CD4-positive, alpha-beta T cell treated with Interleukin-6 at 100 ng/mL for 8 hours (primary cell): ENCODE data around the gene DARS1.
"Not testable (repeated sequence)": the region's sequence is repeated elsewhere in the genome, so short reads cannot be mapped to it uniquely, and the experiment has no call there.

Experiments used
- DNase-seq: peaks from one replicate; pipeline ENCODE4 v3.0.0-alpha.2; 2020; ENCODE audit warnings: mixed read lengths, low spot score

DARS1 gene

DNA sequence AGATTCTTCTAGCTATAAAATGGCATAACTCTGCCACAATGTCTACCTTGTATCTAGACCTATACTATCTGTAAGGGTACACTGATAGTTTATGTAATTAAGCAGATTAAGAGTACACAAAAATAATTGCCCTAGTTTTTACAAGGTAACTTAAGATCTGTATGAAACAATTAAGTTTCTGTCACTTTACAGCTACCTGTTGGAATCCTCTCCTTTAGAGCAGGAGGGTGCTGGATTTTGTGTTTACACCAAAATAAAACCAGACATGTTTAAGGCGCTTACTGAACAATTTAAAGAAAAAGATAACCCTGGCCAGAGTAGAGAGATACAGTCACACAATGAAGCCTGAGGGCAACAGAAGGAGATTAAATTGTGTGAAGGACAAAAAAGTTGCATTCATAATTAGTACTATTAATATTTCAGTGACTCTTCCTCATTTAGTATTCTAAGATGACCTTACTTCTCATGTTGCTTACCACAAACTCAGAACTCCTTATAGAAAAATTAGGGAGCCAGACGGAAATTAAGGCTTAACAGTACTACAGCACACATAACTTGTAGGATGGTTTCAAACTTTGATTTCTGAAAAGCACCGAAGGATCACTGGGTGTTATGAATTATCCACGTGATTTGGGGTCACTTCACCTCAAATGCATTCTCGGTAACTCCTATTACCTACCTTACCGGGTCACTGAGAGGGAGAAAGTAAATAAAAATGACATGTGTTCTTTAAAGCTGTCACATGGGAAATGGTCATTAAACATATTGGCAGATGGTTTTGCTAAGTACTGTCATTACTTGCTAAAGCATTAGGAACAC is 1.0 kb downstream of the DARS1 start:
- DNase-seq: no peak

DNA sequence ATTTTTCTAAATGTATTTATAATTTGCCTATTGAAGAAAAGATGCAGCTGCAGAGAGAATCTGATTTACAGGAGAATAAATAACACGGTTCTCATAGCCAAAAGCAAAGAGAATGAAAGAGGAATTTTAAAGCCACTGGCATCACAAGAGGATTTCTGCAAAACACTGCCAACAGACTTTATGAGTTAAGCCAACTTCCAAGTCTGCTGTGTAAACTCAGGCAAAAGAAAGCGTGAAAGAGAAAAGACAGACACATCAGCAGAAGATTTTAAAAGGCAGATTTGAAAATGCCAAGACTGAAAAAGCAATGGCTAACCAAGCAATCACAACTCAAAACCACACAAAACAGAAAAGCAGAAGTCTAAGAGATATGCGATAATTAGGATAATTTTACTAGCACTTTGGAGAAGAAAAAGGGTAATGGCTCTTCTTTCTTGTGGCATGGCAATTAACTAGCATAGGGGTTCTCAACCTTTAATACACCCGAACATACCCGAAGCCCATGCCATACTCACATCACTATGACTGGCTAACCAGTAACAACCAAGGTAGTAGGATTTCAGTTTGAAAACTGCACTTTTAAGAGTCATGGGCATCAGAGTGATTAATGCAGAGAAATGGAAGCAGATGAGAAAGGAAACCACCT is 4.9 kb downstream of the DARS1 start:
- DNase-seq: no peak

DNA sequence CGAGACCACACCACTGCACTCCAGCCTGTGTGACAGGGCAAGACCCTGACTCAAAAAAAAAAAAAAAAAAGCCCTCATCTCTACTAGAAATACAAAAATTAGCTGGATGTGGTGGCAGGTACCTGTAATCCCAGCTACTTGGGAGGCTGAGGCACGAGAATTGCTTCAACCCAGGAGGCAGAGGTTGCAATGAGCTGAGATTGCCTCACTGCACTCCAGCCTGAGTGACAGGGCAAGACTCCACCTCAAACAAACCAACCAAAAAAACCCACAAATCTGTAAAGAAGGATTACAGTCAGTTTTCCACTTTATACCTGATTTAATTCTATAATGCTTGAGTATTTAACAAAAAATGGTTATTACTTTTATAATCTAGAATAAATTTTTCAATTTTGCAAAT is 9.7 kb downstream of the DARS1 start:
- DNase-seq: no peak

DNA sequence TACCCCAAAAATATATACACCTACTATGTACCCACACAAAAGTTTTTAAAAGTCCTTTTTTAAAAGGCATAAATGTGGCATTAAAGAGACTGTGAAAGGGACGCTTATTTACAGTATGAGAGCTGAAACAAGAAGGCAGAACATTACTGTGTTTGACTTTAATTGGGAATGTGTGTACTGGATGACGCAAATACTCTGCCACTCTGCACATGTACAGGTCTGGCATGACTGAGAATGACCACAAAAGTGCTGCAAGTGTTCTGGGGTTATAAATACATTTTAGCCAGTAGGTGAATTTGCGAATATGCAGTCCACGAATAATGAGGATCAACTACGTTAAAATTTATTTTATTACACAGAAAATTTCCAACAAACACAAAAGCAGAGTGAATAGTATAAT is 11.4 kb downstream of the DARS1 start:
- DNase-seq: no peak

DNA sequence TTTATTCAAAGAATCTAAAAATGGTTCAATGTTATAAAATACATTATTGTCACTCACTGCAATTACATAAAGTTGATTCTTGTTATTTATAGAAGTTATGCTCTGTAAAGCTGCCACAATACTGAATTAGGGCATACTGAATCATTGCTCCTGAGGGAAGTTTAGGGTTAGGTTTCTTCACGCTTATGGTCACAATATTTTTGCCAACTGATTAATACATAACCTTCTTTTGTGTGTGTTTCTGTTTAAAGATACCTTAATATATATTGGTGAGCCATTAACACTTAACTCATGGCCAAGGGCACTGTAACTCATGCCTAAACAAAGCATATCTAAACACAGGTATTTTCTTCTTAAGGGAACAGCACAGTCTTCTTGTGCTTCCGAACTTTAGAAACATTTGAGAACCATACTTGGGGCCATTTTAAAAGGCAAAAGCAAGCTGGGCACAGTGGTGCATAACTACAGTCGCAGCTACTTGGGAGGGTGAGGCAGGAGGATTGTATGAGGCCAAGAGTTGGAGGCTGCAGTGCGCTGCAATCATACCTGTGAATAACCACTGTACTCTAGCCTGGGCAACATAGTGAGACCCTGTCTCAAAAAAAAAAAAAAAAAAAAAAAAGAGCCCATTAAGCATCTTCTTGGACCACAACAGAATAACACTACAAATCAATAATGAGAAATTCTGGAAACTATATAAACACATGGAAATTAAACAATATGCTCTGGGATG is 15.6 kb downstream of the DARS1 start:
- DNase-seq: no peak

DNA sequence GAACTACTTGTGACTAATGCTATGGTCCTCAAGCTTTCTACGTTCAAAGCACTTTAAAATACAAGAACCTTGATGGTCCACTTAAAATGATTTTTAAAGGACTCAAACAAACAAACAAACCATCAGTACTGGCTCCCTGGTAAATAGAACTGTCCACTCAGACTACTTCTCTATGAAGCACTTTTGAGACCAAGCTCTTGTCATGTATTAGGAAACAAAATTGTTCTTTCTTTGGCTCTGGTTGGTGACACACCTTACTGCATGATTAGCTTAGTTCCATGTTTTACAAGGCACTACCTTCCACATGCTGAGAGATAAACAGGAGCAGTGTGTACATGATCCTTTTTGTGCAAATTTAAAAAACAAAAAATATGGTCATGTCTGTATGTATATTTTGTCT is 19.7 kb downstream of the DARS1 start:
- no peak for DNase-seq

DNA sequence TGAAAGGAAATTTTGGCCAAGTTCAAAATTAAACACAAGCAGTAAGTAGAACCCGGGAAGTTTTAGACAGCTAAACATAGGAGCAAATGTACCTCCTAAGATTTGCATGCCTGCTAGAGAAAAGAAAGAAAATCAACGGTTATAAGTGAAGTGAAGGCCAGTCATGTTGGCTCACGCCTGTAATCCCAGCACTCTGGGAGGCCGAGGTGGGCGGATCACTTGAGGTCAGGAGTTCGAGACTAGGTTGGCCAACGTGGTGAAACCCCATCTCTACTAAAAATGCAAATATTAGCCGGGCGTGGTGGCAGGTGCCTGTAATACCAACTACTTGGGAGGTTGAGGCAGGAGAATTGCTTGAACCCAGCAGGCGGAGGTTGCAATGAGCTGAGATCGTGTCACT is 21.0 kb downstream of the DARS1 start:
- not testable (repeated sequence) for DNase-seq

DNA sequence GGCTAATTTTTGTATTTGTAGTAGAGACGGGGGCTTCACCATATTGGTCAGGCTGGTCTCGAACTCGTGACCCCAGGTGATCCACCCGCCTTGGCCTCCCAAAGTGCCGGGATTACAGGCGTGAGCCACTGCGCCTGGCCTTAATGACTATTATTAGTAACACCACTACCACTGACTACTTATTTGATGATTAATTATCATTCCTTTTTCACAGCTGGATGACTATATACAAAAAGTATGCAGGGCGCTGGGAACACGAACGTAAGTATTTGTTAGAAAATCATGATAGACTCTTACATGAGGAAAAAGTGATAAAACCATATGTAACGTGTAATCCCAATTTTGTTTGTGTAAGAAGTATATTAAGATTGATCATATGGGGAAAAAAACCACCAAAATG is 21.6 kb downstream of the DARS1 start:
- DNase-seq: no peak

DNA sequence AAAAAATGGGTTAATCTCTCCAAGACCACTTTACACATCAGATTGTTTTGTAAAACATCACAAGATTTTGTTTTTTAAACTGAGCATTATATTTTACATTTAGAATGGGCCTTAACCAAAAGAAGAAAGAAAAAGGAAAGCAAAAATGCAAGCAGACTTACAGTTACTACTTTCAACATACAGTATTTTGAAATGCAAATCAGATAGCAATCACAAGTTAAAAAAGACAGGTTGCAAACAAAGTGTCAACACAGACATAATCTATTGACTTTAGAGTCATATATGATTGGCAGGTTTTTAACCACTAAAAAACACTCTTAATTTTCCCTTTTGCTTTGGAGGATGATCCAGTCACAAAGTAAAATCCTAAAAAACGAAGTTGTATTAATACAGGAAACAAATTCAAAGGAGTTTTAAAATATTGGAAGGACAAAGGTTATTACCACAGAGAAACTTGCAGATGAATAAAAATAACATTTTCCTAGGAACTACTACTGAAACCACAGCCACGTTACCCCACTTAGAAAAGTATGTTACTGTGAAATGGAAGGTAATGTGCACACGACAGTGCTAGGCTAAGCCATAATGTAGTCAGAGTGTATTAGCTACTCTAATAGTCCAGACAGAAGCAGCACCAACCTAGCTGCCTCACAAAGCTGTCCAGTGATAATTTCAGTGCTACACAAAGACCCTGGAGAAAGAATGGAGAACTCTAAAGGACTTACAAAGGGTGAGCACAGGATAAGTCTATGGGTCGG is 22.9 kb downstream of the DARS1 start:
- DNase-seq: no peak

DNA sequence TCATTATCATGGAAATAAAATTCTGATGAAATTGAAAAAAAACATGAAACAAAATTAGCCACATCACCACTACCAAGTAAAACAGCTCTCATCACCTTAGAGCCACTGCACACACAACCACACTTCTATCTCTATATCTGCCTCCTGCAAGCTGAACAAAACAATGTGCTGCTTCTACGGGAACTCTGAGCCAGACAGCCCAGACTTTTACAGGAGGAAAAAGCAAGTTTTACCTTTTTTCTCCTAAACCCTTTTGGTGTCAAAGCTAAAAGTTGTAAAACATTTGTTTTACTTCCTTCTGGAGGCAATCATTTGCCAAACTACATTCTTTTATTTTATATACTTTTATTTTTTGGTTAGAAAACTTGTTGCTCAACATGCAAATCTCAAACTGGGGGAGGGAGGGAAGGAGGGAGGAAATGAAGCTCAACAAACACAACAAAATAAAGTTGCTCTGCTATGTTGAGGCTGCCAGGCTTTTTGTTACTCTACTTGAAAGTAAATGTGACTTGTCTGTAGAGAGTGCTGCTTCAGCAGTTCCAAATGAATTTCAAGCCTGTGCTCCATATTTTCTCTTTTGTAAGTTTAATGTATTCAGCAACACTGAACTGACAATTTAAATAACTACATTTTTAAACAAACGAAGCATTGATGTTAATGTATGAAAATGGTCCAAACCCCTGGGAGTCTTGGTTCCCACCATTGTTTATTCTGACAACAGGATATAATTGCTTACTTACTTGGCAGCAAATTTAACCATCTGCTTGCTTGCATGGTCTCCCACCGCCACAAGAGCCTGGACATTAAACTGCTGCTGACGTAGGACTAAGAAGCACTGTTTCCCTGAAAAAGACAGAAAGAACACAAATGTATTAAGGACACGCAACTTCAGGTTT is 24.5 kb downstream of the DARS1 start:
- peak; percentile 58 for DNase-seq

DNA sequence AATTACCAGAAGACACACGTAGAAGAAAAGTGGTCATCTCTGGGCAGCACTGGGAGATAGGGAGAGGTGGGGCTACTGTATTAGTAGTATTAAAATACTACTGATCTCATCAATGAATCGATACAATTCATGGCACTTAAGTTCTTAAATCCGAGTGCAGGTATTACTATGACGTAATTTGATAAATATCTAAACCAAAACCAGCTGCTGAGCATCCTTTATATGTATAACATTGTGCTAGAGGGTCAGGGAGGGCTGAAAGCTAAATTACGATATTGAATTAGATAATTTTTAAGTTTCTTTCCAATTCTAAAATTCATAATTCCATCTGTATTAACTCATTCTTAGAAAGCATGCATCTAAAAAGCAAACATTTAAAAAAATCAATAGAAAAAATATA is 25.3 kb downstream of the DARS1 start:
- no peak for DNase-seq

DNA sequence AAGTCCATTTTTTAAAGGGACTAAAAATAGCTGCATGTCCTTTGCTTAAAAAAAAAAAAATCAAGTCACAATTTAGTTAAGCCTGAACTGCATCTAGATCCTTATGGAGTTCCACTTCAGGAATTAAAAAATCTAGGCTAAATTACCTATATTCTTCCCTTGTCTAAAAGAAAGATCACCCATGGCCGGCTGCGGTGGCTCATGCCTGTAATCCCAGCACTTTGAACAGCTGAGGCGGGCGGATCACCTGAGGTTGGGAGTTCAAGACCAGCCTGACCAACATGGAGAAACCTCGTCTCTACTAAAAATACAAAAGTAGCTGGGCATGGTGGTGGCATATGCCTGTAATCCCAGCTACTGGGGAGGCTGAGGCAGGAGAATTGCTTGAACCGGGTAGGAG is 26.5 kb downstream of the DARS1 start:
- not testable (repeated sequence) for DNase-seq

DNA sequence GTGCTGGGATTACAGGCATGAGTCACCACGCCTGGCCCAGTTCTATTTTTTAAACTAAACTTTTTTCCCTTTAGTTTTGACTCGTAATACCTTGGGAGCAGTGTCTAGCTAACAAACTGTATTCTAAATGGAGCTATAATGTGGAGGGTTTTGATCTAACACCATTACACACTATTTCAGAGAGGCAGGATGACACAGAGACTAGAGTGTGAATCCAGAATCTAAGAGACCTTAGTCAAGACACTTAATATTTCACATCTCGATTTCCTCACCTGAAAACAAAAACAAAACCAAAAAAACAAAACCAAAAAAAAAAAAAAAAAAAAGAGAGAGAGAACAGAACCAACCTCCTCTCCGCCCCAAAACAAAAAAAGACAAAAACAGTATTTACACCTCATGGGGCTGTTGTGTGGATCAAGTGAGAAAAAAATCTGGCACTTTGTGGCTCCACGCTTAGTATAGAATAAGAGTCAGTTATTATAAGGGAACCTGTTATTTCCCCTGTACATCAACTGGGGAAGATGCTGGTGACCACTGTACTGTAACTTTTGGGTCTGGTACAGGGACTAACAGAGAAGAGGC is 31.3 kb downstream of the DARS1 start:
- DNase-seq: peak; percentile 11

DNA sequence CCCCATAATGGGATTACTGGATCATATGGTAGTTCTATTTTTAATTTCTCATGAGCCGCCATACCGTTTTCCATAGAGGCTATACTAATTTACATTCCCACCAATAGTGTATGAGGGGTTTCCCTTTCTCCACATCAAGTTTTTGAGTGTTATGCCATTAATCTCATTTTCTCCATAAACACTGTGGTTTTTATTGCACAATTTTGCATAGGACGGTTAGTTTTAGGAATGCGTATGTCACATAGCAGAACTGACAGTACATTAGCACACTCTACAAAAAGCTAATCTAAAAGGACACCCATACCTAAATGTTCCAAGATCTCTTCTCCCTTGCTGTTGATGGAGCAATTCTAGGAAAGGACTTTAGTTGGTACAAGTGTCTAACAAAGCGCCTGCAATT is 32.5 kb downstream of the DARS1 start:
- no peak for DNase-seq

DNA sequence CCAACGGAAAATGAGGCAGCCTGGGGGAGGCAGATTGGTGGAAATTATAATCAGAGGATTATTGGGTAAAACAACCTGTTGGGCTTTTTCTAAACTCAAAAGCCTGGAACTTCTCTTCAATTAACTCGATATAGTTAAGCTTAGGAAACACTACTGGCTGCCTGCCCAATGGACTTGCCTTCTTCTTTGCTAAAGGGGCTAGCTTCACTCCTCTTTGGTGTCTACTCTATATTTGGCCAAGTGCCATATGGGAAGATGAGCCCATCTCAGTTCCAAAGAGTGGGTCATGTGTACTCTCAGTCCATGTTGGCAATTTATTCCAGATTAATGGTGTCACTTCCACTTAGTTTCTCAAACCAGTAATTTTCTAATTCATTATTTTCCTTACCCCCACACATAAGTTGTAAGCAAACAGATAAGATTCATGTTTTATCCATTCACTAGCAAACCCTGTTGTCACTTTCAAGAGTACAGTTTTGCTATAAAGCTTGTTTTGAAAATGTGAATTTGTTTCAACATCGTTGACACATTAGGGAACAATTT is 34.3 kb downstream of the DARS1 start:
- no peak for DNase-seq

DNA sequence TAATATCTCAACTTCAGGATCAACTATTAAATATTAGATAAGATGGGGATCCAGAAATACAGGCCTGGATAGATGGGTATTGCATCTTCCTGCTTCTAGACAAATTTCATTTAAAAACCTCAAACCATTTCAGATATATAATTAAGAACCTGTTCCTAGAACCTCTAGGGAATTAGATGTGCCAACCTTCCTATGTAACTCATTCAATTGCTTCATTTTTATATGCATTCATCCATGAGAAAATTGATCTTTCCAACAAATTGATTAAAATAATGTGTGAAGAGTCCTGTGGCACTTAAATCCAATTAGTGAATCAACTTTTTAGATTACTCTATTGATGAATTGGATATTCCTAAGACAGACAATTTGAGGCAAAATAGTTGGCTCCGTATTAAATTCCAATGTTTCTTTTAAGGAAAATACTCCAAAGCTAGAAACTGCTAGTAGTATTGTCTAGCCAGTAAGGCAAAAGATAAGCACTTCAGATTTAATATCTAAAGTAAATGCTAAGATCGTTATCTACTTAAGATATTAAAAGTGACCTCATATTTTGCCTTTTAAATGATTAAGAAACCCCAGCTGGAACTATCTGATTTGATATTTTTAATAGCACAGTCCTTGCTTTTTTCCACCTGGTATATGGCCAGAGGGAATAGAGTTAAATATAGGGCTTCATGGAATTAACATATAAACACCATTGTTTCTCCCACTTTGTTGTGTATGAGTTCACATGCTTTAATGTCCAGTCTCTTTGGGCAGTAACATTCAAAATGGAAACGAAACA is 35.8 kb downstream of the DARS1 start:
- no peak for DNase-seq

DNA sequence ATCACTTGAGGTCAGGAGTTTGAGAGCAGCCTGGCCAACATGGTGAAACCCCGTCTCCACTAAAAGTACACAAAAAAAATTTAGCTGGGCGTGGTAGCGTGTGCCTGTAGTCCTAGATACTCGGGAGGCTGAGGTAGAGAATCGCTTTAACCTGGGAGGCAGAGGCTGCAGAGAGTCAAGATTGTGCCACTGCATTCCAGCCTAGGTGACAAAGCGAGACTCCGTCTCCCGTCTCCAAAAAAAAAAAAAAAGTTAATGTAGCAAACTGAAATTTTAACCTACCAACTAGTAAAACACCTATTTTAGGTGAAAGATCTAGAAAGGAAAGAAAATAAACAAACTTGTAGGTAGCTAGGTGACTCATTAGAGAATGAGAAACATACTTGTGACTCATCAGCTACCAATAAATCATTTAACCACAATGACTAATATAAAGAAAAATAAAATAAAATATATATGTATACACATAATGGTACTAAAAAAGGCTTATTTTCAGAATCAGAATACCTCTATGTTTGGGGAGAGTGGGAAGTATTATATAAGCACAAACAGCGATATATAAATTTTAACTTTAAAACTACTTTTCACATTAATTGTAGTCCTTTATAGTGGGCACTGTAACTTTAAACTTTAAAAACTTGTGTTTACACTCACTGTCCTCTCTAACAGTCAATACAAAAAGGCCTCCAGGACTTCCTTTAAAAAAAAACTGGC is 36.6 kb downstream of the DARS1 start:
- peak; percentile 38 for DNase-seq

DNA sequence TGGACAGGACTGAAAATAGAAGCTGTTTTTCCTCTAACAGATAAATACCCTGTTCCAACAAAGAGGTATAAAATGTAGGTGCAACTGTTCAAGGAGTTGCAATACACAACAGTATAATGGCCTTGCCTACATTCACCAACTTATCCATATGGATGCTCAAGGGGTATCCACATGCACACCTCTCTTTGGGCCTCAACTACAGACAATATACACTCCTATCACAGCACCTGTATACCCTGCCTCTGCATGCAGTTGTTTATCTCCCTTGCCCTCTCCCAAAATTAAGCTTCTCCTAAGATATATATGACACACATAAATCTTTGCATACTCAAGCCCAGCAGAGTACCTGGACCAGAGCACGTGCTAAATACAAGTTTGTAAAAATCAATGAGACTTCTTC is 37.3 kb downstream of the DARS1 start:
- no peak for DNase-seq

DNA sequence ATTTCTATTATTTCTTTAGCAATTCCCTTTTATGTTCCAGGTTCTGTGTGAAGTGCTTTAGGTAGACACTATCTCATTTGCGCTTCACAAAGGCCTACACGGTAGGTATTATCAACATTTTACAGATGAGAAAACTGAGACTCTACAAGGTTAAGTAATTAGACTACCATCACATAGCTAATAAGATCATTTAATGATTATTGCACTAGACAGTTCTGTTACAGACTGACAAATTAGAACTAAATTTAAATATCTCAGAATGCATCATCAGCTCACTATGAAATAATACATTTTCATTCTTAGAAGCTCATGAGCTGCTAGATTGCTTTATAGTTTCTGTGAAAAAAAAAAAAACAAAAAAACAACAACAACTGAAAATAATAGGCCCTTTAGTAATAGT is 37.9 kb downstream of the DARS1 start:
- DNase-seq: no peak
